Measurements from ENCODE around the gene NKRF. TPM values are rescaled to one million over a fixed set of nuclear protein-coding genes. Genes with fewer than 3 reads are reported as not detected.

Gene NKRF
- total and polyA plus RNA-seq, 2 of the 8 experiments (the other 6 are each of a cell fraction or from before 2014, with no cell fraction given) = 3.8 to 11.4 TPM

- TF ChIP-seq TEAD4 (IDR thresholded peaks at IDR 0.05; ENCODE audit: low read depth, low read length) = no peak
- no peak for TF ChIP-seq EGR1 (IDR thresholded peaks at IDR 0.05; ENCODE audit: borderline replicate concordance, low read depth, low read length)
- no peak for TF ChIP-seq SP2 (IDR thresholded peaks at IDR 0.05; ENCODE audit: low read length)
- no peak for TF ChIP-seq FOSL1 (IDR thresholded peaks at IDR 0.05; ENCODE audit: insufficient read depth, low read depth, low read length)
- TF ChIP-seq ZNF274 (IDR thresholded peaks at IDR 0.05; ENCODE audit: borderline replicate concordance, extremely low read depth, low read length) = no peak
Observed at GRCh38 chrX:119617517-119618164, 11.4 kb upstream of the NKRF start (continued).

Data from H1 (cell line).